CD4-positive, alpha-beta T cell treated with Interleukin-4 for 1 hour (primary cell): ENCODE results near the gene MUTYH.
"Not testable (repeated sequence)": the region's sequence is repeated elsewhere in the genome, so short reads cannot be mapped to it uniquely, and the experiment has no call there.

ENCODE experiments used
- DNase-seq, 2 donors: peaks; one replicate each; pipeline ENCODE4 v3.0.0-alpha.2; 2020 to 2022

The MUTYH gene

DNA sequence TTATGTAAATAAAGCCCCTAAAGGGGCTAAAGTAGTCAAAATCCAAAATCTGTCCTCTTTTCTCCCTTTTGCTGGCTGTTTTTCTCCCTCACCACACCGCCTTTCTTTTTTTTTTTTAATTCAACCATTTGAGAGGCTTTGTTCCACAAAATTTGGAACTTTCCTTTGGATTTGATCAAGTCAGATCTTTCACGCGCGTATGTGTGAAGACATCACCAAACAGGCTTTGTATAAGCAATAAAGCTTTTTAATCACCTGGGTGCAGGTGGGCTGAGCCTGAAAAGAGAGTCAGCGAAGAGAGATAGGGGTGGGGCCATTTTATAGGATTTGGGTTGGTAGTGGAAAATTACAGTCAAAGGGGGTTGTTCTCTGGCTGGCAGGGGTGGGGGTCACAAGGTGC, 18.8 kb downstream of the MUTYH start:
- DNase-seq, result no peak

- no peak for DNase-seq
These were observed 20.5 kb downstream of the MUTYH start for GRCh38 chr1:45319761-45320160.

GRCh38 chr1:45317166-45317565, 23.1 kb downstream of the MUTYH start:
- no peak for DNase-seq

DNA sequence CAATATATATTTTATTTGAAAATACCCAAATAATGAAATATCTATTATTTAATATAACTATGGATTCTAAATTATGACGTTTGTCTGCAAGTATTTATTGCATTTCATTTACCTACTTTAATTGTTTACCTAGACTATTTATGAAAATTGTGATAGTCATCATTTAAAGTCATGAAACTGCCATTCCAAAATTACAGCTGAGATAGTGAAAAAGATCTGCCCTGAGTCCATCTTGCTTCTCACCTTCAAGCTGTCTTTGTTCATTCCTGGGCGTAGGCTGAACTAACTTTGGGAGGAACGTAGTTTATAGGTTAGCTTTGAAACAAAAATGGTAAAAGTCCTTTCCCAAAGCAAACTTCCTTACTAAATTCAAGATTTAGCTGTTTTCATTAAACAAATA, 26.0 kb downstream of the MUTYH start:
- DNase-seq, result no peak

- DNase-seq, result no peak
These were observed 33.3 kb downstream of the MUTYH start for GRCh38 chr1:45306905-45307304.

GRCh38 chr1:45306319-45306718, 33.9 kb downstream of the MUTYH start:
- DNase-seq, result peak in 1 of 2 donors; percentile 7

DNA sequence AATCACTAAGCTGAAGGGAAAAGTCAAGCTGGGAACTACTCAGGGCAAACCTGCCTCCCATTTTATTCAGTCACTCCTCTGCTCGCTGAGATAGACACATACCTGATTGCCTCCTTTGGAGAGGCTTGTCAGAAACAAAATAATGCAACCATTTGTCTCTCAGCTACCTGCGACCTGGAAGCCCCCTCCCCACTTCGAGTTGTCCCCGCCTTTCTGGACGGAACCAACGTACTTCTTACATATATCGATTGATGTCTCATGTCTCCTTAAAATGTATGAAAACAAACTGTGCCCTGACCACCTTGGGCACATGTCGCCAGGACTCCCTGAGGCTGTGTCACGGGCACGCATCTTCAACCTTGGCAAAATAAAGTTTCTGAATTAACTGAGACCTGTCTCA, 35.0 kb downstream of the MUTYH start:
- no peak for DNase-seq

DNA sequence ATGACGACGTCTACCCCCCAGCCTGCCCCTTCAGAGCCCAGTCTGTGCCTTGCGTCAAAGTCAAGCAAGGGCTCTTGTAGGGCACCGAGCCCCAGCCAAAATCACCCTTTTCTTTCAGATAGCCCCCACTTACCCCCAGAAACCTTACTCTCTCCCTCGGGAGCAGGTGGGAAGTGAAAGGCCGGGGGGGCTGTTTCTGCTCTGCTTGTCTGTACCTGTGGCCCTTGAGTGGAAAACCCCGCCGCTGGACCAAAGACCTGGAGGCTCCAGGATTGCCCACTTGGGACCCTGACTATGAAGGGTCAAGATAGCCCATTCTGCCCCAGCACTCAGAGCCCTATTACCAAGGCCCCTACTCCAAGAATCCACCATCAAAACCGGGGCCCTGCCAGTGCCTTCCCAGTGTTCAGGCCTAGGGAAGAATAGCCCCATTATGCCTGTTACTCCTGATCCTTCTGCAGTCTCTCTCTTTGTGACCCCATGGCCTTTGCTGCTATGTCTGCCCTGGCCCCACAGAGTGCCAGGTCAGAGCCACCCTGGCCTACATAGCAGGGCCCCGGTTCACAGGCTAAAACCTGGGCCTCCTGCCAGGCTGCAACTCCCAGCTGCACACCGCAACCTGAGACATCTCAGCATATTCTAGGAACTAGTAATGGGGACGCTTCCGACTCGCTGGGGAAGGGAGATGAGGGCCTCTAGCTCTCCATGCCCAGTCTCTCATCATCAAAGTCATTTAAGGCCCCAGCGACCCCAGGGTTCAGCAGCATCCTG, 35.7 kb downstream of the MUTYH start:
- no peak for DNase-seq

GRCh38 chr1:45303520-45304310, 36.5 kb downstream of the MUTYH start:
- peak; percentile 98 to 99 for DNase-seq

GRCh38 chr1:45302505-45303150, 37.6 kb downstream of the MUTYH start:
- no peak for DNase-seq

DNA sequence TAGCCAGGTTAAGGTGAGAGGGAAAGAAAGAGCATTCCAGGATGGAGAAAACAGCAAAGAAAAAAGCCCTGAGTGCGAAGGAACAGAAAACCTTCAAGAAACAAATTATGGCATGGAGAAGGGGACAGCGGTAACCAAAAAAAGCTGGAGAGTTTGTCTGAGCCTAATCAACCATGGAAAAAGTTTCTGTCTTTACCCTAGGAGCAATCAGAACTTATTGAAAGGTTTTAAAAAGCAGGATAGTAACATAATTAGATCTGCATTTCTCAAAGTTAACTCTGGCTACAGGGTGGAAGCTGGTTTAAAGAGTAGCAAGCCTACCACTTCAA, 39.6 kb downstream of the MUTYH start:
- DNase-seq, result no peak

GRCh38 chr1:45299981-45300668, 40.1 kb downstream of the MUTYH start:
- DNase-seq, result peak; percentile 58 to 74

DNA sequence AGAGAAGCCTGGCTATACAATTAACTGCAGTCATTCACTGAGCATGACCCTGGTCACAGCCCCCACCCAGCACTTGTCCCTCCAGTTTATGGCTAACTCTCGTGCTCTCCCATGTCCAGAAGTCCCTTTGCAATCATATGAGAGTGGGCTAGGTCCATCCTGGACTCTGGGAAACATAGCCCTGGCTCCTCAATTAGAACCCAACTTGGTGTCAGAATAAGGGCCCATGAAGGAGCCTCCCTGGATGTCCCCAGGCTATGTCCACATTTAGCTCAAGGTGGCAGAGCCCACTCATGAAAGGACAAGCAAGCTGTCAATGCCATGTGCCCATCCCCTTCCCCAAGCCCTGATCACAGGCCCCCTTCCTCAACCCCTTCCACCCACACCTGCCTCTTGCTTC, 40.9 kb downstream of the MUTYH start:
- no peak for DNase-seq

DNA sequence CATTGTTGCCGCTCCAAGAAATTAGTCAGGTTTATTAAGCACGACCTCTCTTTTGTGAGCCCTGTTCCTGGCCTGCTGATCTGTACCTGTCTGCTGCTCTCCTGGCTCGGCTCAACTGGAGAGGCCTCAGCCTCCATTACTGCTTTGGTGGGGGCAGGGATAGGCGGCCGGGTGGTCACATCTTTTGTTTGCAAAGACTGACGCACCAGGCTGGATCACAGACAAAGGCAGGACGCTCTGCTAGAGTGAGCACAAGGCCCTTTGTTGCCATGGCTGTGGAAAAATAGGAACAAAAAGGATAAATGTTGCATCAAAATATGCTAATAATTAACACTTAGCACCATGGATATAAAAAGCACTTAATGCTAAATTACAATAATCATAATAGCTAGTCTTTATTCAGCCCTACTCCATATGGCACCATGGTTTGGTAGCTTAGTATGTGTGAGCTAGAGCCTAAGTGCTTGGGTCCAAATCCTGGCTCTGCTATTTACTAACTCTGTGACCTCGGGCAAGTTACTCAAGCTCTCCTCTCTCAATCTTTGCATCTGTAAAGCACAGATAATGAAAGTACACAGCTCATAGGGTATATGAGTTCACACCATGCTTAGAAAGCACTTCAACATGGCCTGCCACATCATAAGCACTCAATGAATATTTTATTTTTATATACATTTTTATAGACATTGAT, 42.4 kb downstream of the MUTYH start:
- no peak for DNase-seq

DNA sequence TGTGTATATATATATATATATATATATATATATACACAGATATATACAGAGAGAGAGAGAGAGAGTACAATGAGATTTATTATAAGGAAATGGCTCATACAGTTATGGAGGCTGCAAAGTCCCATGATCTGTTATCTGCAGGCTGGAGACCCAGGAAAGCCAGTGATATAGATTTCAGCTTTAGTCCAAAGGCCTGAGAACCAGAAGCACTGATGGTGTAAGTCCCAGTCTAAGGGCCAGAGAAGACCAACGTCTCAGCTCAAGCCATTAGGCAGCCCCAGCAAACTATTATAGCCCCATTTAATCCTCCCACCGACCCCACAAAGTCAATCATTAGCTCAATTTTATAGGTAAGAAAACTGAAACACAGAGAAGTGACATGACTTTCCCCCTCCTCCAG, 48.5 kb downstream of the MUTYH start:
- no peak for DNase-seq

- not testable (repeated sequence) for DNase-seq
These were observed 49.2 kb downstream of the MUTYH start for GRCh38 chr1:45291002-45291401.

DNA sequence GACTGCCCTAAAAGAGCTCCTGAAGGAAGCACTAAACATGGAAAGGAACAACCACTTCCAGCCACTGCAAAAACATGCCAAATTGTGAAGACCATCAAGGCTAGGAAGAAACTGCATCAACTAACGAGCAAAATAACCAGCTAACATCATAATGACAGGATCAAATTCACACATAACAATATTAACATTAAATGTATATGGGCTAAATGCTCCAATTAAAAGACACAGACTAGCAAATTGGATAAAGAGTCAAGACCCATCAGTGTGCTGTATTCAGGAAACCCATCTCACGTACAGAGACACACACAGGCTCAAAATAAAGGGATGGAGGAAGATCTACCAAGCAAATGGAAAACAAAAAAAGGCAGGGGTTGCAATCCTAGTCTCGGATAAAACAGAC, 53.7 kb downstream of the MUTYH start:
- not testable (repeated sequence) for DNase-seq

GRCh38 chr1:45284858-45285257, 55.4 kb downstream of the MUTYH start:
- not testable (repeated sequence) for DNase-seq

DNA sequence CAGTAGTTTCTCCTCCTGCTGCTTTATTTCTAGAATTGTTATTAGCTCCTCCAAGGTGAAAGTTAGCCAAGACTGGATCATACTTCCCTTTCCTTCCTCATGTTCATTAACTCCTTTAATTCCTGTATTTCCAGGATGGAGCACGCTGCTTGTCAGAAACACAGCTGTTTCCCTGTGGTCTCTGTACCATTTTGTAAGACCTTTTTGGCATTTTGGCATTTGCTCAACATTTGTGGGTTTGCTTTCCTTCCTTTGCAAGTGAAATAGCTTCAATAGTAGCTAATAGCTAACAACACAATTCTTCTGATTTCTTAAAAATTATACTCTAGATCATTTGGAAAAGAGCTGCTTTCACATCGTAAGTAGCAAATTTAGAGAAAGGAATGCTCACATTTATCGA, 57.9 kb downstream of the MUTYH start:
- DNase-seq, result no peak
